ENCODE data around the gene SLC20A1. TPM values are rescaled to one million over a fixed set of nuclear protein-coding genes. Genes with fewer than 3 reads are reported as not detected.
A peak's percentile ranks its signal among the peaks of the same experiment; 100 is the strongest.

The SLC20A1 gene
- total RNA-seq, 1 experiment from 2014 or later: 154 TPM

- H2AFZ ChIP-seq (ENCODE audit: low read depth, low read length, poor library complexity, severe bottlenecking): no peak overlapping the region
- ChIA-PET RAD21 (ENCODE audit: low non-redundant PET in 1 of 2, low total read pairs in 2 of 2, uncharacterized antibody in 2 of 2, unreplicated experiment in 2 of 2) (no interaction called here), POLR2A (interaction anchor here (2.3 to 11.6 kb wide), 2 partner anchors 11 to 16 kb away, joined by 9 to 86 read pairs; partner anchors contain the start of gene SLC20A1), CTCF (interaction anchor here (6.8 kb wide), 1 partner anchor 96 kb away, joined by 100 read pairs; no protein-coding TSS in a partner anchor)
- peaks cover 51 to 73% of the 10 kb centered on the region in 2 experiments for H3K4me1 ChIP-seq (ENCODE audit: control insufficient read depth in 1 of 2, insufficient read depth in 2 of 2, low read length in 2 of 2)
- no peaks in the 10 kb centered on the region for H3K9me3 ChIP-seq (ENCODE audit: control insufficient read depth in 1 of 2, insufficient read depth in 1 of 2, low read depth in 1 of 2, low read length in 2 of 2)
- H3K79me2 ChIP-seq (ENCODE audit: insufficient read depth, low read length): no peaks in the 10 kb centered on the region
- TF ChIP-seq ZNF274 (IDR thresholded peaks at IDR 0.05; ENCODE audit: low read depth, low read length): no peak
- no peak for TF ChIP-seq EZH2 (IDR thresholded peaks at IDR 0.05)
- no peak for TF ChIP-seq ELF1 (IDR thresholded peaks at IDR 0.05; ENCODE audit: borderline replicate concordance, low read depth)
- no peak for TF ChIP-seq SRF (IDR thresholded peaks at IDR 0.05; ENCODE audit: low read depth)
- TF ChIP-seq TCF7L2 (IDR thresholded peaks at IDR 0.05; ENCODE audit: borderline replicate concordance, extremely low read depth, insufficient read depth, insufficient read length): no peak
- TF ChIP-seq YY1 (IDR thresholded peaks at IDR 0.05; ENCODE audit: extremely low read depth, insufficient replicate concordance, low read depth, low read length): no peak
- H3K9me2 ChIP-seq (ENCODE audit: insufficient read depth): no peaks in the 10 kb centered on the region
- no peak overlapping the region for H3K4me3 ChIP-seq (replicated peaks in 1 of 2; ENCODE audit: low read depth in 1 of 2, low read length in 2 of 2)
- intact Hi-C loops (cut with micrococcal nuclease): no loop called here
- H3K27me3 ChIP-seq (ENCODE audit: insufficient read depth, low read length): no peaks in the 10 kb centered on the region
- no peak overlapping the region for H3K27ac ChIP-seq (ENCODE audit: low read depth, low read length)
- no peak overlapping the region for H3K9ac ChIP-seq (ENCODE audit: low read length)
- peak overlapping the region; percentile 85; the same call in 1 of the 2 replicates for H3K4me2 ChIP-seq (ENCODE audit: low read length)
- H4K20me1 ChIP-seq (ENCODE audit: insufficient read depth): no peaks in the 10 kb centered on the region
- no TSS peak for BruUV-seq (replicated peaks)
- no peak for DNase-seq (ENCODE audit: low read depth, low spot score)
- ATAC-seq: no peak
- no peaks in the 10 kb centered on the region for H3K36me3 ChIP-seq (ENCODE audit: control insufficient read depth in 1 of 2, insufficient read depth in 2 of 2, low read length in 2 of 2)
These were observed 15.9 kb upstream of the SLC20A1 start for GRCh38 chr2:112629823-112630222.

GRCh38 chr2:112630268-112630667, 15.5 kb upstream of the SLC20A1 start:
- H3K9me2 ChIP-seq (ENCODE audit: insufficient read depth): no peaks in the 10 kb centered on the region
- POLR2A ChIA-PET: interaction anchor here (2.3 to 11.6 kb wide), 2 partner anchors 11 to 16 kb away, joined by 9 to 86 read pairs; partner anchors contain the start of gene SLC20A1
- intact Hi-C loops (cut with micrococcal nuclease): no loop called here
- no peaks in the 10 kb centered on the region for H3K9me3 ChIP-seq (ENCODE audit: control insufficient read depth in 1 of 2, insufficient read depth in 1 of 2, low read depth in 1 of 2, low read length in 2 of 2)
- peak overlapping the region; percentile 31; the same call in 1 of the 2 replicates for H3K27ac ChIP-seq (ENCODE audit: low read depth, low read length)
- no peaks in the 10 kb centered on the region for H3K79me2 ChIP-seq (ENCODE audit: insufficient read depth, low read length)
- CTCF ChIA-PET: interaction anchor here (6.8 kb wide), 1 partner anchor 96 kb away, joined by 100 read pairs; no protein-coding TSS in a partner anchor
- no peak overlapping the region for H2AFZ ChIP-seq (ENCODE audit: low read depth, low read length, poor library complexity, severe bottlenecking)
- RAD21 ChIA-PET (ENCODE audit: low non-redundant PET in 1 of 2, low total read pairs in 2 of 2, uncharacterized antibody in 2 of 2, unreplicated experiment in 2 of 2): no interaction called here
- no TSS peak for BruUV-seq (replicated peaks)
- H3K4me2 ChIP-seq (ENCODE audit: low read length): peak overlapping the region; percentile 85
- no peak overlapping the region for H3K4me3 ChIP-seq (replicated peaks in 1 of 2; ENCODE audit: low read depth in 1 of 2, low read length in 2 of 2)
- H3K9ac ChIP-seq (ENCODE audit: low read length): no peak overlapping the region
- ATAC-seq (no peak), DNase-seq (ENCODE audit: low read depth, low spot score) (no peak)
- peaks cover 50 to 68% of the 10 kb centered on the region in 2 experiments for H3K4me1 ChIP-seq (ENCODE audit: control insufficient read depth in 1 of 2, insufficient read depth in 2 of 2, low read length in 2 of 2)
- H4K20me1 ChIP-seq (ENCODE audit: insufficient read depth): no peaks in the 10 kb centered on the region
- H3K27me3 ChIP-seq (ENCODE audit: insufficient read depth, low read length): no peaks in the 10 kb centered on the region
- H3K36me3 ChIP-seq (ENCODE audit: control insufficient read depth in 1 of 2, insufficient read depth in 2 of 2, low read length in 2 of 2): no peaks in the 10 kb centered on the region
- TF ChIP-seq JUND (IDR thresholded peaks at IDR 0.05) (no peak), ZBTB33 (IDR thresholded peaks at IDR 0.05; ENCODE audit: extremely low read depth, insufficient replicate concordance, low read length) (no peak), MAX (IDR thresholded peaks at IDR 0.05) (no peak), CBX3 (IDR thresholded peaks at IDR 0.05; ENCODE audit: low read depth) (no peak), ATF3 (IDR thresholded peaks at IDR 0.05) (no peak), SP1 (IDR thresholded peaks at IDR 0.05; ENCODE audit: low read depth) (no peak), FOSL1 (IDR thresholded peaks at IDR 0.05; ENCODE audit: low read depth) (no peak), TCF7L2 (IDR thresholded peaks at IDR 0.05; ENCODE audit: borderline replicate concordance, extremely low read depth, insufficient read depth, insufficient read length) (no peak), POLR2AphosphoS5 (IDR thresholded peaks at IDR 0.05; ENCODE audit: low read depth, low read length) (no peak), EZH2phosphoT487 (IDR thresholded peaks at IDR 0.05; ENCODE audit: borderline replicate concordance) (no peak)
